Mesodermal cell (in vitro differentiated cells): ENCODE data around the gene MS4A5.

Experiments
- H3K27ac ChIP-seq: 2 replicates; pipeline ENCODE4 v1.7.0; 2013; ENCODE audit warnings: mild to moderate bottlenecking, low read depth, low read length, moderate library complexity; ENCODE audit not compliant: severe bottlenecking
- H3K36me3 ChIP-seq: 2 replicates; pipeline ENCODE4 v1.7.1; 2013; ENCODE audit warnings: mild to moderate bottlenecking, low read length, moderate library complexity; ENCODE audit not compliant: control insufficient read depth, insufficient read depth
- H3K4me1 ChIP-seq: one replicate; pipeline ENCODE4 v1.7.1; 2013; ENCODE audit warnings: mild to moderate bottlenecking, low read length; ENCODE audit not compliant: insufficient read depth, control insufficient read depth, poor library complexity, severe bottlenecking
- H3K4me3 ChIP-seq: 2 replicates; pipeline ENCODE4 v1.7.0; 2013; ENCODE audit warnings: low read length, control low read depth, mild to moderate bottlenecking; ENCODE audit not compliant: insufficient read depth, poor library complexity, severe bottlenecking; ENCODE audit errors: extremely low read depth
- H3K9me3 ChIP-seq: 2 replicates; pipeline ENCODE4 v1.7.1; 2013; ENCODE audit warnings: mild to moderate bottlenecking, low read length, moderate library complexity; ENCODE audit not compliant: control insufficient read depth
- WGBS, 2 experiments: methylation state at CpG; one replicate each; pipeline ENCODE4 v1.1.5; 2013; ENCODE audit warnings: missing lambda C conversion rate in 2 of 2; ENCODE audit not compliant: insufficient coverage in 2 of 2; 5-methylcytosine and 5-hydroxymethylcytosine counted together

The MS4A5 gene

DNA sequence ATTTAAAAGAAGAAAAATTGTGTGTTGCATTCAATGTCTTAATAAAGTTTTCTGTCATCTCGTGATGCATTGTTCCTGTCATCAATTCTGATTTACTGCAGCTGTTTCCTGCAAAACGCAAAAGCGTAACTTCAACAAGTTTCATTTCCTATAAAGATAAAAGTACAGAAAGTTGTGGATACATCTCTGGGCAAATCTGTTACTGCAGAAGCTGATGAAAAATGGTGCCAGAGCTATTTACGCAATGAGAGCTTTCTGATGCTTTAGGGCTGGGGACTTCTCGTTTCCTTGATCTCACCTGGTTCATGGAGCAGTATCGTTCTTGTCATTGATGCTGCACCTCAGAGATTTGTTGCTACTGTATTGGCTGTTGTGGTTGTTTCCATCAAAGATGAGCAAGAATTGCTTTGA, 47.7 kb downstream of the MS4A5 start:
- 83% methylated on average over 3 of the region's 6 CpGs; no CpG with 5 or more reads in 1 of the 2 experiments for WGBS, 2 experiments
- Histone ChIP-seq H3K4me1 (no peaks in the 10 kb centered on the region), H3K9me3 (no peaks in the 10 kb centered on the region), H3K27ac (no peak overlapping the region), H3K36me3 (no peaks in the 10 kb centered on the region), H3K4me3 (no peak overlapping the region)

- H3K27ac ChIP-seq = no peak overlapping the region
- no peaks in the 10 kb centered on the region for H3K4me1 ChIP-seq
- no peaks in the 10 kb centered on the region for H3K9me3 ChIP-seq
- no peaks in the 10 kb centered on the region for H3K36me3 ChIP-seq
- no peak overlapping the region for H3K4me3 ChIP-seq
- WGBS, 2 experiments = no CpG with 5 or more reads among the region's 2 CpGs
Measured at GRCh38 chr11:60482361-60482760, 53.0 kb downstream of the MS4A5 start.

GRCh38 chr11:60485987-60486386, 56.6 kb downstream of the MS4A5 start:
- 56 to 69% methylated on average over 3 of the region's 5 CpGs for WGBS, 2 experiments
- Histone ChIP-seq H3K4me3 (no peak overlapping the region), H3K36me3 (no peaks in the 10 kb centered on the region)

GRCh38 chr11:60492488-60493009, 63.2 kb downstream of the MS4A5 start, which contains the start of gene MS4A12:
Gene MS4A12 (plus strand): TSS chr11:60492778. CDS start chr11:60497319, 4,541 bp downstream.
- Histone ChIP-seq H3K27ac (no peak within 1 kb of the TSS), H3K4me1 (no peaks in the 10 kb centered on the region), H3K36me3 (no peaks in the 10 kb centered on the region), H3K9me3 (no peaks in the 10 kb centered on the region), H3K4me3 (no peak within 1 kb of the TSS)
- 90 to 98% methylated on average over 2 of the region's 4 CpGs for WGBS, 2 experiments

More at GRCh38 chr11:60485987-60486386, 56.6 kb downstream of the MS4A5 start:
- Histone ChIP-seq H3K4me1 (no peaks in the 10 kb centered on the region), H3K27ac (no peak overlapping the region), H3K9me3 (no peaks in the 10 kb centered on the region)

DNA sequence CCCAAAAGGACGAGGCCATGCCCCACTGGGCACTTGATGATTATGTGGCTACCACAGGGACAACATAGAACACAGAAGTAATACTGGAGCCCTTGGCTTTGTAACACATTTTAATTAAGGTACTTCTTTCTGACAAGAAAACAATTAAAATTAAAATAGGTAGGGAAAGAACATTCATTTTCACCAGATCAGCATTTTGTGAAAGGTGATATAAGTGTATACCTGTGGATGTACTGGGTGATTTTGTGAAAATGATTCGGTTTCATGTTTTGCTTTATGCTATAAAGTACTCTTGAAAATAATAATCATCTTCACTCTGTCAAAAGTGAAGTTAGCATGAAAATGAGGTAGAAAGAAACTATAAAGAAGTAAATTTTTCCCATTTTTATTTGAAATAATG, 64.1 kb downstream of the MS4A5 start:
- no peaks in the 10 kb centered on the region for H3K4me1 ChIP-seq
- H3K4me3 ChIP-seq = no peak overlapping the region
- no peak overlapping the region for H3K27ac ChIP-seq
- no CpG with 5 or more reads among the region's 2 CpGs for WGBS, 2 experiments
- H3K36me3 ChIP-seq = no peaks in the 10 kb centered on the region
- H3K9me3 ChIP-seq = no peaks in the 10 kb centered on the region
